Measurements from ENCODE around the gene UGT1A8.

The UGT1A8 gene

DNA sequence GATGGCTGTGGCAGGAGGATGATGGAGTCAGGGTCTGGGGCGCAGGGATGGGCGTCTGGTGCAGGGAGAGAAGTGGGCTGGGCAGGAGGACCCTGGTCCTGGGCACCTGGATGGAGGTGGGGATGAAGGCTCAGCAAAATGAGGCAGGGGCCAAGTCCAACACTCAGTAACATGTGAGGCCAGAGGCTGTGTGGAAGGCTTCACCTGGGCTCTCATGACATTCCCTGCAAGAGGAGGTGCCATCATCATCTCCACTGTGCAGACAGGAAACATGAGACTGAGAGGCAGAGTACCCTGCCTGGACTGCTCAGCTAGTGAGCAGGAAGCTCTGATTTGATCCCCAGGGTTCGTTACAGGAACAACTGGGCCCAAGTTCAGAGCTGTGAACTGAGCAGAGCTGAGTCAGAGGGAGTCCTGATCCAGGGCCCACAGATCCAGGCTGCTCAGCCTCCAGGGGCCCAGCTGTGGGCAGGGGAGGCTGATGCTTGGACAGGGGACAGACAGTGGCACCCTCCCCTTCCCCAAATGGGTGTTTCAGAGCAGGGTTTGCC lies 200.0 kb downstream of the UGT1A8 start:
- no peaks in the 10 kb centered on the region for H3K36me3 ChIP-seq (ENCODE audit: insufficient read depth, insufficient read length, low read length)
- H3K4me3 ChIP-seq (ENCODE audit: insufficient read length, low read depth) = no peak overlapping the region
- no peak for TF ChIP-seq ZNF274 (IDR thresholded peaks at IDR 0.05; ENCODE audit: low read depth, low read length)
- TF ChIP-seq YY1 (IDR thresholded peaks at IDR 0.05; ENCODE audit: insufficient read depth, insufficient read length) = no peak
- no peak for TF ChIP-seq SUZ12 (IDR thresholded peaks at IDR 0.05; ENCODE audit: extremely low read depth, insufficient read depth, insufficient read length)
- H3K27me3 ChIP-seq (ENCODE audit: insufficient read depth, insufficient read length) = peaks cover 2% of the 10 kb centered on the region
- H3K9ac ChIP-seq (ENCODE audit: insufficient read length, low read depth) = no peak overlapping the region
- DNase-seq (ENCODE audit: low read depth, low spot score) = no peak
- peaks cover 1% of the 10 kb centered on the region for H3K4me1 ChIP-seq (ENCODE audit: insufficient read depth, insufficient read length)
- no peaks in the 10 kb centered on the region for H3K9me3 ChIP-seq (ENCODE audit: insufficient read depth, low read length)

DNA sequence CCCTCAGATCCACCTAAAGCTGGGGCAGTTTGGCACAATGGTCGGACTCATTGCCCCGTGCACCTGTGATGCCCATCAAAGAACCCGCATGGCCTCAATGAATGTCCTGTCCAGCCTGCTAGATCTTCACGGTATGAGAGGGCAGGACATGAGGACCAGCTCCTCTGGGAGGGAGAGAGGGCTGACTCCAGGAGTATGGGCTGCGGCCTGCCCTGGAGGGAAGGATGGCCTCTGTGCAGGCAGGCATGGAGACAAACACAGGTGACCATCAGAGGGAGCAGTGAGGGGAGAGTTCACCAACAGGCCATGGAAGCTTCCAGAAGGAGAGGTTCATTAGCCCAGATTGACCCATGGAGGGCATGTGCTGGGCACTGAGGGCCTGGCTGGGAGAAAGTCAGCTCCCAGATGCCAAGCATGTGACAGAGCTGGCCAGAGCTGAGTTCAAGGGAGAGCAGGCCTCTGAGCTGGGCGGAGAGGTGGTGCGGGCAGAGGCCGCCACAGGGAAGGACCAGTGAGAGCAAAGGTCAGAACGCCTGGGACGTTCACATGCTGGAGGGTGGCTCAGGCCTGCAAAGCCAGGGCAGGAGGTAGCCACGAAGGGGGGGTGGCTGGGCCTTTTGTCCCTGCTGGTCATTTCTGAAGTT lies 200.7 kb downstream of the UGT1A8 start:
- no peak overlapping the region for H3K9ac ChIP-seq (ENCODE audit: insufficient read length, low read depth)
- H3K4me1 ChIP-seq (ENCODE audit: insufficient read depth, insufficient read length) = peaks cover 7% of the 10 kb centered on the region
- no peaks in the 10 kb centered on the region for H3K9me3 ChIP-seq (ENCODE audit: insufficient read depth, low read length)
- H3K27me3 ChIP-seq (ENCODE audit: insufficient read depth, insufficient read length) = peaks cover 2% of the 10 kb centered on the region
- no peak for TF ChIP-seq SUZ12 (IDR thresholded peaks at IDR 0.05; ENCODE audit: extremely low read depth, insufficient read depth, insufficient read length)
- TF ChIP-seq ZNF274 (IDR thresholded peaks at IDR 0.05; ENCODE audit: low read depth, low read length) = no peak
- TF ChIP-seq YY1 (IDR thresholded peaks at IDR 0.05; ENCODE audit: insufficient read depth, insufficient read length) = no peak
- no peak for DNase-seq (ENCODE audit: low read depth, low spot score)
- no peak overlapping the region for H3K4me3 ChIP-seq (ENCODE audit: insufficient read length, low read depth)
- no peaks in the 10 kb centered on the region for H3K36me3 ChIP-seq (ENCODE audit: insufficient read depth, insufficient read length, low read length)

DNA sequence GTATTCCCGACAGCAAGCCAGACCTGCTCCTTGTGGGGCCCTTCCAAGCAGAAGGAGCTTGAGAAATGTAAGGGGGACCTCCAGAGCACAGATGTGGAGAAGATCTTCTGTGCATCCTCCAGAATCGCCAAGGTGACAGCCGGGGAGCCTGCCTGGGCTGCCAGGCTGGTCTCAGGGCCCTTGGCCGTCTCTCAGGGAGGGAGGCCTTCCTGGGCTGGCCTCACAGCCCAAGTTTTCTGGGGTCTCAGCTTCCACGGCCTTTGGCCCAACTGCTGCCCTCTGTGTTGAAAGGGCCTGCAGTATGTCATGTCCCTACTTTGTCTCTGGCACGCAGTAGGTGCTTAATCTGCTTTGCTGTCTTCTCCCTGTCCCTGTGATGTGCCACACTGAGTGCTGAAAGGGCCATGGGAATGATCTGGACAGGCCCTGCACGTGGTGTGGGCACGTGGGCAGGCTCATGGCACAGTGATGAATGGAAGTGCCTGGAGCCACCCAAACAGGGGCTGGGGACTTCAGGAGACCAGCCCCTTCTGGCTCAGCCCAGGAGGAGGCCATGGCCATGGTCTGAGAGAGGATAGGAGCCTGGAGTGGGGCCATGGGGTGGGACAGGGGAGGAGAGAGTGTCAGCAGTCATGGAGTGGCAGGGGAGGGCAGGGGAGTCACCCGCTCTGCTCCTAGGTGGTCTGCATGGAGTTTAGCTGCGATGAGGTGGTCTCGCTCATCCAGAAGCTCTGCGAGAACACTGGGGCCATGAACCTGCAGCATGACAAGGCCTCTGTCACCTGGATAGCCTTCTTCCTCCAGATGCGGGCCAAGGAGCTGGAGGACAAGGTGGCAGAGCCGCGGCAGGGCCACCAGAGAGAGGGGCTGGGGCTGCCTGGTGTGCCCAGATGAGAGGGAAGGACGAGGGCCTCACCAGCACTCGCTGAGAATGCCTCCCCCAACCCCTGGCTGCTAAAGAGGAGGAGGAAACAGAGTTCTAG lies 201.5 kb downstream of the UGT1A8 start:
- H3K4me3 ChIP-seq (ENCODE audit: insufficient read length, low read depth) = no peak overlapping the region
- H3K4me1 ChIP-seq (ENCODE audit: insufficient read depth, insufficient read length) = peaks cover 7% of the 10 kb centered on the region
- no peaks in the 10 kb centered on the region for H3K36me3 ChIP-seq (ENCODE audit: insufficient read depth, insufficient read length, low read length)
- no peaks in the 10 kb centered on the region for H3K9me3 ChIP-seq (ENCODE audit: insufficient read depth, low read length)
- H3K9ac ChIP-seq (ENCODE audit: insufficient read length, low read depth) = no peak overlapping the region
- H3K27me3 ChIP-seq (ENCODE audit: insufficient read depth, insufficient read length) = peaks cover 2% of the 10 kb centered on the region
- no peak for TF ChIP-seq YY1 (IDR thresholded peaks at IDR 0.05; ENCODE audit: insufficient read depth, insufficient read length)
- TF ChIP-seq SUZ12 (IDR thresholded peaks at IDR 0.05; ENCODE audit: extremely low read depth, insufficient read depth, insufficient read length) = no peak
- TF ChIP-seq ZNF274 (IDR thresholded peaks at IDR 0.05; ENCODE audit: low read depth, low read length) = no peak
- no peak for DNase-seq (ENCODE audit: low read depth, low spot score)

DNA sequence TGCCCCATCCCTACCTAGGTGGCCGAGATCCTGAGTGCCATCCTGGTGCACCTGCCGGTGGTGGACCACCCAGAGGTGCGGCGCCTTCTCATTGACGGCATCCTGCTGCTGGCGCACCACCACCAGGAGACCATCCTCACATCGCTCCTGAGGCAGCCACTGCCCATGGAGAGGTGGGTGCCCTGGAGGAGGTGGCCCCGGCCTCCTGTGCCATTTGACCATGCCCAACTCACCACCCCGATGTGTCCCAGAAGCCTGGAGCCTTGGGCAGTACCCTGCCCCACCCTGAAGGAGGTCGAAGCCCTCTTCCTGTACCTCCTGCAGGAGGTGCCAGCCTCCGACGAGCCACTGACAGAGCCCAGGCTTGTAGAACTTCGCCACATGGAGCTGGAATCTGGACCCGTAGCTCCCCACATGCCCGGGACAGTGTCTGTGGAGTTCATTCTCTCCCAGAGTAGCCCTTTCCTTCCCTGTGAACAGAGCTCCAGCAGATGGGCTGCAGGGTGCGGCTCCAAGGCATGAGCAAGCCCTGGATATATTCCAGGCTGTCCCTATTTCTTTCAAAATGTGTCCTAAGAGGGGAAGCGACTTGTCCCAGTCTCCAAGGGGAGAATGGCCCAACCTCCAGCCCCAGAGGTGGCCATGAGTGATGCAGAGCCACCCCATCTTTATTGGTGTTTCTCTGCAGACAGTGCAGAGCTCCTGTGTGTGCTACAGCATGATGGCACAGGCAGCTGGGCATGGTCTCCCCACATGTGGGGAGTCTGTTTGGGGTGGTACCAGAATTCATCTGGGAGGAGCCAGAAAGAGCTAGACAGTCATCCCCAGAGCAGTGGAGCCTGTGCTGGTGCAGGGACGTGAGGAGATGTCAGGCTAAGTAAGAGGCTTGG lies 202.7 kb downstream of the UGT1A8 start:
- no peak for DNase-seq (ENCODE audit: low read depth, low spot score)
- Histone ChIP-seq H3K27me3 (ENCODE audit: insufficient read depth, insufficient read length) (peaks cover 2% of the 10 kb centered on the region), H3K4me3 (ENCODE audit: insufficient read length, low read depth) (no peak overlapping the region), H3K36me3 (ENCODE audit: insufficient read depth, insufficient read length, low read length) (no peaks in the 10 kb centered on the region), H3K9ac (ENCODE audit: insufficient read length, low read depth) (no peak overlapping the region), H3K4me1 (ENCODE audit: insufficient read depth, insufficient read length) (peaks cover 7% of the 10 kb centered on the region), H3K9me3 (ENCODE audit: insufficient read depth, low read length) (no peaks in the 10 kb centered on the region)
- no peak for TF ChIP-seq ZNF274 (IDR thresholded peaks at IDR 0.05; ENCODE audit: low read depth, low read length)
- TF ChIP-seq SUZ12 (IDR thresholded peaks at IDR 0.05; ENCODE audit: extremely low read depth, insufficient read depth, insufficient read length) = no peak
- no peak for TF ChIP-seq YY1 (IDR thresholded peaks at IDR 0.05; ENCODE audit: insufficient read depth, insufficient read length)

DNA sequence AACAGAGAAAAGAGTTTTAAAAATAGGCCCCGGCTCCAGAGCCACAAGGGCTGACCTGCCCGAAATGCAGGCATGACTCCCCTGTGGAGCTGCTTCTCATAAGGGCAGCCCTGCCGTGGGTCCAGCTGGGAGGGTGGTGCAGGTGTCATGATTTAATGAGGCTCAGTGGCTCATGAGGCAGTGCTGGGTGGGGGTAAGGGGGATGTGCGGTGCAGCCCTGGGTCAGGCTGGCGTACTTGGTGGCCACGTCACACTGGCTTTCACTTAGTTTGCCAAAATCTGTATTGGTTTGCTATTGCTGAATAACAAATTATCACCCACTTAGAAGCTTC lies 203.3 kb downstream of the UGT1A8 start:
- Histone ChIP-seq H3K36me3 (ENCODE audit: insufficient read depth, insufficient read length, low read length) (no peaks in the 10 kb centered on the region), H3K4me1 (ENCODE audit: insufficient read depth, insufficient read length) (peaks cover 7% of the 10 kb centered on the region), H3K4me3 (ENCODE audit: insufficient read length, low read depth) (no peak overlapping the region), H3K9me3 (ENCODE audit: insufficient read depth, low read length) (no peaks in the 10 kb centered on the region), H3K27me3 (ENCODE audit: insufficient read depth, insufficient read length) (peaks cover 2% of the 10 kb centered on the region), H3K9ac (ENCODE audit: insufficient read length, low read depth) (no peak overlapping the region)
- DNase-seq (ENCODE audit: low read depth, low spot score) = no peak
- TF ChIP-seq YY1 (IDR thresholded peaks at IDR 0.05; ENCODE audit: insufficient read depth, insufficient read length) (no peak), SUZ12 (IDR thresholded peaks at IDR 0.05; ENCODE audit: extremely low read depth, insufficient read depth, insufficient read length) (no peak), ZNF274 (IDR thresholded peaks at IDR 0.05; ENCODE audit: low read depth, low read length) (no peak)

DNA sequence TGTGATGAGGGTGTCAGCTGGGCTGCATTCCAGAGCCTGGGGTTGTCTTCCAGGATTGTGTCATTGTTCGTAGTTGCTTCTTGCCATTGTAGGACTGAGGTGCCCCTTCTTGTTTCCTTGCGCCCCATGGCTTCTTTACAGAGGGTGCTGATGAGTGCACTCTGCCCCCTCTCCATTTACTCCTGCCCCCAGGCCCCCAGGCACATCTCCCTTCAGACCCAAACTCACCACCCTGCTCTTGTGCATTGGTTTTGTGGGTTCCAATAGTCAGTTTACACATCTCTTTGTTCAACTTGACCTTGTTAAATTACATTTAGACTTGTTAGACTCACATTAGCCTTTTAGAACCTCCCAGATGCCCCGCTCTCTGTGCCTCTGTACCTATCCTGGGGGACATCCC lies 203.8 kb downstream of the UGT1A8 start:
- H3K4me3 ChIP-seq (ENCODE audit: insufficient read length, low read depth) = no peak overlapping the region
- peaks cover 2% of the 10 kb centered on the region for H3K27me3 ChIP-seq (ENCODE audit: insufficient read depth, insufficient read length)
- no peaks in the 10 kb centered on the region for H3K36me3 ChIP-seq (ENCODE audit: insufficient read depth, insufficient read length, low read length)
- peaks cover 7% of the 10 kb centered on the region for H3K4me1 ChIP-seq (ENCODE audit: insufficient read depth, insufficient read length)
- H3K9ac ChIP-seq (ENCODE audit: insufficient read length, low read depth) = no peak overlapping the region
- no peak for TF ChIP-seq ZNF274 (IDR thresholded peaks at IDR 0.05; ENCODE audit: low read depth, low read length)
- TF ChIP-seq YY1 (IDR thresholded peaks at IDR 0.05; ENCODE audit: insufficient read depth, insufficient read length) = no peak
- no peak for TF ChIP-seq SUZ12 (IDR thresholded peaks at IDR 0.05; ENCODE audit: extremely low read depth, insufficient read depth, insufficient read length)
- H3K9me3 ChIP-seq (ENCODE audit: insufficient read depth, low read length) = no peaks in the 10 kb centered on the region
- no peak for DNase-seq (ENCODE audit: low read depth, low spot score)

Data from NT2/D1 (cell line).